ENCODE data around the gene CCBE1.

GRCh38 chr18:59656373-59656887, 40.8 kb downstream of the CCBE1 start:
- no peak for TF ChIP-seq EZH2phosphoT487 (IDR thresholded peaks at IDR 0.05)
- TF ChIP-seq CTCF (IDR thresholded peaks at IDR 0.05), result no peak
- TF ChIP-seq EZH2 (IDR thresholded peaks at IDR 0.05), result no peak

All from neural progenitor cell (in vitro differentiated cells).